Measurements from ENCODE around the gene DNAJB6.
A peak's percentile ranks its signal among the peaks of the same experiment; 100 is the strongest.

Gene DNAJB6

GRCh38 chr7:157410831-157411556 is 74.2 kb downstream of the DNAJB6 start:
- DNase-seq: no peak

- DNase-seq: no peak
Observed at GRCh38 chr7:157411580-157411979, 74.8 kb downstream of the DNAJB6 start.

- DNase-seq: no peak
Observed at GRCh38 chr7:157412021-157412443, 75.2 kb downstream of the DNAJB6 start.

- no peak for DNase-seq
Observed at GRCh38 chr7:157412491-157413180, 75.8 kb downstream of the DNAJB6 start.

- no peak for DNase-seq
Observed at GRCh38 chr7:157413881-157414701, 77.3 kb downstream of the DNAJB6 start.

- DNase-seq: no peak
Observed at GRCh38 chr7:157414702-157415096, 77.9 kb downstream of the DNAJB6 start.

GRCh38 chr7:157415486-157415885 is 78.7 kb downstream of the DNAJB6 start:
- no peak for DNase-seq

GRCh38 chr7:157416011-157416410 is 79.2 kb downstream of the DNAJB6 start:
- DNase-seq: no peak

GRCh38 chr7:157418204-157419034 is 81.6 kb downstream of the DNAJB6 start:
- no peak for DNase-seq

- DNase-seq: no peak
Observed at GRCh38 chr7:157419035-157419293, 82.2 kb downstream of the DNAJB6 start.

GRCh38 chr7:157422279-157422678 is 85.5 kb downstream of the DNAJB6 start:
- DNase-seq: no peak

GRCh38 chr7:157423348-157423747 is 86.5 kb downstream of the DNAJB6 start:
- DNase-seq: no peak

GRCh38 chr7:157423886-157424565 is 87.2 kb downstream of the DNAJB6 start:
- no peak for DNase-seq

GRCh38 chr7:157425137-157425731 is 88.4 kb downstream of the DNAJB6 start:
- DNase-seq: no peak

- DNase-seq: no peak
Observed at GRCh38 chr7:157425761-157426160, 89.0 kb downstream of the DNAJB6 start.

GRCh38 chr7:157426463-157427301 is 89.9 kb downstream of the DNAJB6 start:
- DNase-seq: peak; percentile 18

GRCh38 chr7:157427811-157428553 is 91.2 kb downstream of the DNAJB6 start:
- DNase-seq: peak; percentile 6

- no peak for DNase-seq
Observed at GRCh38 chr7:157428554-157428945, 91.7 kb downstream of the DNAJB6 start.

- DNase-seq: no peak
Observed at GRCh38 chr7:157429001-157429679, 92.3 kb downstream of the DNAJB6 start.
